Stimulated activated CD4-positive, alpha-beta T cell treated with anti-CD3 and anti-CD28 coated beads, Interleukin-15, amount 100 ng/mL, for 1 hour (primary cell): Measurements from ENCODE around the gene SAA4.
"Not testable (repeated sequence)": the region's sequence is repeated elsewhere in the genome, so short reads cannot be mapped to it uniquely, and the experiment has no call there.

Experiments
- DNase-seq, 2 donors: peaks; one replicate each; pipeline ENCODE4 v3.0.0-alpha.2; 2020; ENCODE audit warnings: low read depth in 1 of 2, low spot score in 1 of 2

SAA4 gene, protein sequence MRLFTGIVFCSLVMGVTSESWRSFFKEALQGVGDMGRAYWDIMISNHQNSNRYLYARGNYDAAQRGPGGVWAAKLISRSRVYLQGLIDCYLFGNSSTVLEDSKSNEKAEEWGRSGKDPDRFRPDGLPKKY

DNA sequence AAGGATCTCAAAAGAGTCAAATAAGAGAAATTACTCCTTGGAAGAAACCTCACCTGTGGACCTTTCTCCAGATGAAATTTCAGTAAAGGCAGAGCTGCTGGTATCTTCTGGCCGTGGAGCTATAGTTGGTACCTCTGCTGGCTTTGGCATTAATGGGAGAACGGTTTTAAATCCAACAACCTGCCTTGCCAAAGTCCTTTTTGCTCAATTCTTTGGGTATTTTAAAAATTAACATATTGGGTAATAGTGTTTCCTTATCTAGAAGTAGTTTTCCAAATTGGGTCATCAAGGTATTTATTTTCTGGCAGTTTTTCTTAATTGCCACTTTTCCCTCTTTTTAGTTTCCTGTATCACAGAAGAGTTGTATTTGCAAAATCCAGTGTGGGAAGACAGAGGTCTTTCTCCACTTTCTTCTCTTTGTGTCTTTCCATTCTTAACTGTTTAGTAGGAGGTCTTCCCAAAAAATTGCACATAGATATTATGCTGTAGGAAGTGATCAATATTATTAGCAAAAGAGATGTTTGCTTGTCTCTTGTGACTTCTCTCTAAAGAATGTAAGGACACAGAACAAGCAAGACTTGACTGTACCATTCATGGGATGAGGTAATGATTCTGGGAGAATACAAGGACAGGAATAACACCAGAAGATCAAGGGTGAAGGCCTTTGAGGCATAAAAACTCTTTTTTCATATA, at the start of gene SAA4:
Gene SAA4, minus strand, starts transcription at position 139 of the 693 bp plus-strand sequence. CDS start 876 bp downstream, outside the sequence.
- DNase-seq = no peak

DNA sequence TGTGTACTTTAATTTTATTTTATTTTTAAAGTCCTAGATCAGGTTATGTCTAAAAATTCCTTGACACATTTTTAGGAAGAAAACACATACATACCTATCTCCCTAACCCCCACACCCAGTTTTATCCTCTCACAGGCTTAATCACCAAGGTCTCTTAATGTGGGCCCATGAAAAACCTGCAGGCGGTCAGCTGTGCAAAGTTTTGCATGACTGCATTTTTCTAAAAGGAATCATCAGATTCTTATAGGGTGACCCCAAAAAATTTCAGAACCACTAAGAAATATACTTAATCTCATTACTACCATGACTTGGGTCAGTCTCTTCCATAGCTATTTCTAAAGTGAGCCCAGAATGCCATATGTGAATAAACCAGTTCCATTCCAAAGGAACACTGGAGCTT, 49.2 kb upstream of the SAA4 start:
- no peak for DNase-seq

DNA sequence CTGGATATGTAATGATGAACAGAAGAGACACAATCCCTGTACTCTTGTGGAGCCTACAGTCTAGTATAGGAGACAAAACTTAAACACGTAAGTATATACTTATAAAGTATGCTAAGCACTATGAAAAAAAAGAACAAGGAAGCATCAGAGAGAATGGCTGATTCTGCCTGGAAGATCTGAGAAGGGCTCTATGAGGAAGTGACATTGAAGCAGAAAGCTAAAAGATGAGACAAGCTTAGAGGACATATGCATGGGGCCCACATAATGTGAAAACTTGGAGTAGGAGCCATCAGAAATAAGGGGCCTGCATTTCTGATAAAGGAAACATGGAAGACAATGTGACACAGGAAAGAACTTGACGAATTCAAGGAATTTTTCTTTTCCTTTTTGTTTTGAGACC, 46.0 kb upstream of the SAA4 start:
- DNase-seq = no peak

DNA sequence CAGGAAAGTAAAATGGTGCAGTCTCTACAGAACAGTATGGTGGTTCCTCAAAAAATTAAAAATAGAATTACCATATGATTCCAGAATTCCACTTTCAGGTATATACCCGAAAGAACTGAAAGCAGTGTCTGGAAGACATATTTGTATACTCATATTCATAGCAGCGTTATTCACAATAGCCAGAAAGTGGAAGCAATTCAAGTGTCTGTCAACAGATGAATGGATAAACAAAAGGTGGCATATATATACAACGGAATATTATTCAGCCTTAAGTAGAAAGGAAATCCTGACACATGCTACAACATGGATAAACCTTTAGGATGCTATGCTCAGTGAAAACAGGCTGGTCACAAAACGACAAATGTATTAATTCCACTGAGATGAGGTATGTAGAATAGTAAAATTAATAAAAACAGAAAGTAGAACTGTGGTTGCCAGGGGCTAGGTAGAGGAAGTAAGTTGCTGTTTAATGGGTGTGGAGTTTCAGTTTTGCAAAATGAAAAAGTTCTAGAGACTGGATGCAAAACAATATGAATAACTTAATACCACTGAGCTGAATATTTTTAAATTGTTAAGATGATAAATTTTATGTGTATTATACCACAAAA, 43.9 kb upstream of the SAA4 start:
- DNase-seq = no peak

DNA sequence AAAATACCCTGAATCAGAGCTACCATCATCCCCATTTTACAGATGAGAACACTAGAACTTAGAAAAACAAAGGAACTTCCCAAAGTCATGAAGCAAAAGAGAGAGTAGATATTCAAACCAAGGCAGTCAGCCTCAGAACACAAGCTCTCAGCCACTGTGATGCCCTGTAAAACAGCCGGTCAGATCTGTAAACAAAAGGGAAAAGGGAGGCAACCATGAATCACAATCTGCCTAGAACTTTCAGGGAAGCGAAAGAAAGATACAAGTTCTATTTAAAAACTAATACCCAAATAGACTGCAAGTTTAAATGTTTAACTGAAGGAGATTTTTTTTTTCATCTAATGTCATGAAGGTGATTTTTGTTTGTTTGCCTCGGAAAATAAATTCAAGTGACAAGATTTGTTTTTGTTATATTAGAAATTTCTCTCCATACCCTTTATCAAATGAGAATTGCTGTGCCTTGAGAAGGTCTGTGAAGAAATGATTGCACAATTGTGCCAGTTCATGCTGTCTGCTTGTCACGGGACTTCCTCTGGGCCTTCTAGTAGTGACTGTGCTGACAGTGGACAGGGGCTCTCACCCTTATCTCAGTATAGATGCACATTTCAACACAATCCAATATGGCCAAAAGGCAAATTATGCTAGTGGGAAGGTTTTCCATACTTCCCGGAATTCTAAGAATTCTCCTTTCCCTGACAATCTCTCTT, 41.1 kb upstream of the SAA4 start:
- DNase-seq = no peak

DNA sequence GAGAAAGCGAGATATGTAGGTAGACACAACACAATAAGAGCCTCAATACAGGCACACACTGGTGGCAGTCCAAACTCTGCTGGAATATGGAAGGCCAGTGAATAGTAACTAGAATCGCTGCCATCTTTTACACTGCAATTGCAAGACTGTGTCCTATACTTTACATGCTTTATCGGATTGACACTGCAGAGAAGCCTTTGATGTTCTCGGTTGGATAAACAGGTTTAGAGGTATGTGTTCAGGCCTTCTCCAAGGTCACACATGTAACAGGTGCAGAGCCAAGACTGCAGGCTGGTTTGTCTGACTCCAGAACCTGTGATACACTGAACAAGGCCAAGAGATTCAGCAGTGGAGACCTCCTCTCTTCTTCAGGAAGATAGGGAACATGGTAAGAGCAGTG, 34.6 kb upstream of the SAA4 start:
- DNase-seq = no peak

DNA sequence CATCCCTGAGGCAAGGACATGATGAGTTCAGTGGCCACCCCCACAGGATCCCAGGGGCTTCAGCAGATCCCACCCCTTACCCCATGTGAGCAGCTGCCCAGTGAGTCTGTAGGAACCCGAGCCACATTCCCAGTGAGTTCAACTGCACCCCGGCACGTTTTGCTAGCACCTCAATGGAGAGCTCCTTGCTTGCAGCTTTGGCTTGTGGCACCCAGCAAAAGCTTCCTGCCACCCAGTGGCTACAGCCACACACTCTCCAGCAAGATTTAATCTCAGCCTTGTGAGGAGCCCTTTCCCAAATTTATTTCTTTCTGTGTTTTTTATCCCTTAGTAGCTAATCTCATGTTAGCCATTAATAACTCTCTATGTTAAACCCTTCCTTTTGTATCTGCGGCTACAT, 33.5 kb upstream of the SAA4 start:
- DNase-seq = no peak

DNA sequence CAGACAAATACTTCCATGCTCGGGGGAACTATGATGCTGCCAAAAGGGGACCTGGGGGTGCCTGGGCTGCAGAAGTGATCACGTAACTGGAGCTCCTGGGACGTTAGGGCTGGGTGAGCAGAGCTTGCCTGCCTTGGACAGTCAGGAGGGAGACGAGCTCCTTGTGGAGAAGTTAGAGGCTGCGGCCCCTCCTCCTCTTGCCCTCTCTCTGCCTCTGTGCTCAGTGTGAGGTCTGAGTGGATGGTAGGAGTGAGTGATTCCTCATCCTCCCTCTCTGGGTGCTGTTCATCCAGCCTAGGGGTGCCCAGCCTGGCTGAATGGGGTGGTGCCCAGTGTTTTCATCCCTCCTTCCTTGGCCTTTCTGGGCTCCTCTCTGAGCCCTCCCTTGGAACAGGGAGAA, 32.6 kb upstream of the SAA4 start:
- not testable (repeated sequence) for DNase-seq

DNA sequence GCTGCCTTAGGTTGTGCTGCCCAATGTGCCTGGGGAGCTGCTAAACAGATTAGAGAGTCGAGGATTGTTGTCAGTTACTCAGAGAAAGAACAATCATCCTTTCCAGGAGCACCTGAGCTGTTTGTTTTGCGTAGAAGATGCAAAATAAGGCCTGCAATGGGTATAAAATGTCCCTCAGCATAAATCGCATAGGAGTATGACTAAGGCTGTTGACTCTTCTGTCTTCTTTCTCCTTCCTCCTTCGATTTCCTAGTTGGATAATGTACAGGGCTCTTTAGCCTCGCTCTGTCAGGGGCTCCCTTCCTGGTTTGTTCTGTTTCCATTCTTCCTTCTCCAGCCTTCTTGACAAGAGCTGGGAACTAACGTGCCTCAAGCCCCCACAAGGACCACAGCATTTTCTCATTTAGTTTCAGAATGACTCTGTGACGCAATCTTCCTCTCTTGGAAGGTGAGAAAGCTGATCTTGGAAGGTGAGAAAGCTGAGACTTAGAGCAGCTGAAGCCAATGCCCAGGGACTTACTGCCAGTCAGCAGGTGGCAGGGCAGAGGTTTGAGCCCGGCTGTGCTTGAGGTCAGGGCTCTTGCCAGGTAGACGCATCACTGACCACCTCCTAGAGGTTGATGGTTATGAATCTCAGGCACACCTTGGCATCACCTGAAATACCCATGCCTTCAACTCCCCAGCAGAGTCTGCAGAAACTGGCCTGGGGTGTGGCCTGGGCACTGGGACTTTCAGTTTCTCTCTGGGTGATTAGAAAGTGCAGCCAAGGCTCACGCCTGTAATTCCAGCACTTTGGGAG, 30.9 kb upstream of the SAA4 start:
- DNase-seq = not testable (repeated sequence)

DNA sequence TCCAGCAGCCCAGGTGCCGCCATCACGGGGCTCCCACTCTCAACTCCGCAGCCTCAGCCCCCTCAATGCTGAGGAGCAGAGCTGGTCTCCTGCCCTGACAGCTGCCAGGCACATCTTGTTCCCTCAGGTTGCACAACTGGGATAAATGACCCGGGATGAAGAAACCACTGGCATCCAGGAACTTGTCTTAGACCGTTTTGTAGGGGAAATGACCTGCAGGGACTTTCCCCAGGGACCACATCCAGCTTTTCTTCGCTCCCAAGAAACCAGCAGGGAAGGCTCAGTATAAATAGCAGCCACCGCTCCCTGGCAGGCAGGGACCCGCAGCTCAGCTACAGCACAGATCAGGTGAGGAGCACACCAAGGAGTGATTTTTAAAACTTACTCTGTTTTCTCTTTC, 29.3 kb upstream of the SAA4 start, which contains the start of gene SAA1:
Gene SAA1, plus strand, starts transcription at position 316 of the 400 bp plus-strand sequence. CDS start 624 bp downstream, outside the sequence.
- DNase-seq = no peak

DNA sequence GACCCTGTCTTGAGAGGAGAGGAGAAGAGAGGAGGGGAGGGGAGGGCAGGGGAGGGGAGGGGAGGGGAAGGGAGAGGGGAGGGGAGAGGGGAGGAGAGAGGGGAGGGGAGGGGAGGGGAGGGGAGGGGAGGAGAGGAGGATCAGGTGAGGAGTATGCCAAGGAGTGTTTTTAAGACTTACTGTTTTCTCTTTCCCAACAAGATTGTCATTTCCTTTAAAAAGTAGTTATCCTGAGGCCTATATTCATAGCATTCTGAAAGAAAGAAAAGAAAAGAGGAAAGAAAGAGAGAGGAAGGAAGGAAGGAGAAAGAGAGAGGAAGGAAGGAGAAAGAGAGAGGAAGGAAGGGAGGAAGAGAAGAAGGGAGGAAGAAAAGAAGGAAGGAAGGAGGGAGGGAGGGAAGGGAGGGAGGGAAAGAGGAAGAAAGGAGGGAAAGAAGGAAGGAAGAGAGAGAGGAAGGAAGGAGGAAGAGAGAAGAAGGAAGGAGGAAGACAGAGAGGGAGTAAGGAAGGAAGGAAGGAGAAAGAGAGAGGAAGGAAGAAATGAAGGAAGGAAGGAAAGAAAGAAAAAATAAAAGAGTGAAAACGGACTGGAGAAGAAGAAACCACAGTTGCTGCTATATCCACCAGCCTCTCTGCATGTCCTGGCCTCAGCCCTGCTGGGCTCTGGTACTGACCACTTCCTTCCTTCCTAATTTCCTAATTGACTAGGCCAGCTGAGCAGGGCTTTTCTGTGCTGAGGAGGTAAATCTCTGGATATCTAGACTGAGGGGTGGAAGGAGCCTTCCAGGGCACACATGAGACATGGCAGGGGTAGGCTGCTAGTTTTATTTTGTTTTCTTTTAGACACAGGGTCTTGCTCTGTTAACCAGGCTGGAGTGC, 28.3 kb upstream of the SAA4 start:
- DNase-seq = no peak

DNA sequence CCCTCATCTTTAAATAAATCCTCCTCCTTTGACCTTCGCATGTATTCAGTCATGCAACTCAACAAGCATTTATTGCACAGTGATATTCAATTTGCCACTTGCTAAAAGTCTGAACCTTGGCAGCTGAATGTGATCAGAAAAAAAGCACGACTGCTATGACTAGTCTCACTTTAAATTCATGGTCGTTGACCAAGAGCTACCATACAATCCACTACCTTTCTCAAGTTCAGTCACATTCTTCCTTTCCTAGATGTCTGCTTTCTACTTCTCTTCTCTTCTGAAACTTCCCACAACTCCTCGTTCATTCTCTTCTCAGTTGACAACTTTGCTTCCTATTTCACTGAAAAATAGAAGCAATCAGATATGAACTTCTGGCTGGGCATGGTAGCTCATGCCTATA, 27.4 kb upstream of the SAA4 start:
- no peak for DNase-seq

DNA sequence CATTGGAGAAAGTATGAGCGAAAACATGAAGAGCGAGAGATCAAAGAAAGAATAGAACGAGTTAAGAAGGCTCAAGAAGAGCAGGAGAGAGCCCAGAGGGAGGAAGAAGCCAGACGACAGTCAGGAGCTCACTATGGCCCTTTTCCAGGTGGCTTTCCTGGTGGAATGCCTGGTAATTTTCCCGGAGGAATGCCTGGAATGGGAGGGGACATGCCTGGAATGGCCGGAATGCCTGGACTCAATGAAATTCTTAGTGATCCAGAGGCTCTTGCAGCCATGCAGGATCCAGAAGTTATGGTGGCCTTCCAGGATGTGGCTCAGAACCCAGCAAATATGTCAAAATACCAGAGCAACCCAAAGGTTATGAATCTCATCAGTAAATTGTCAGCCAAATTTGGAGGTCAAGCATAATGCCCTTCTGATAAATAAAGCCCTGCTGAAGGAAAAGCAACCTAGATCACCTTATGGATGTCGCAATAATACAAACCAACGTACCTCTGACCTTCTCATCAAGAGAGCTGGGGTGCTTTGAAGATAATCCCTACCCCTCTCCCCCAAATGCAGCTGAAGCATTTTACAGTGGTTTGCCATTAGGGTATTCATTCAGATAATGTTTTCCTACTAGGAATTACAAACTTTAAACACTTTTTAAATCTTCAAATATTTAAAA, 26.2 kb upstream of the SAA4 start:
- DNase-seq = not testable (repeated sequence)

DNA sequence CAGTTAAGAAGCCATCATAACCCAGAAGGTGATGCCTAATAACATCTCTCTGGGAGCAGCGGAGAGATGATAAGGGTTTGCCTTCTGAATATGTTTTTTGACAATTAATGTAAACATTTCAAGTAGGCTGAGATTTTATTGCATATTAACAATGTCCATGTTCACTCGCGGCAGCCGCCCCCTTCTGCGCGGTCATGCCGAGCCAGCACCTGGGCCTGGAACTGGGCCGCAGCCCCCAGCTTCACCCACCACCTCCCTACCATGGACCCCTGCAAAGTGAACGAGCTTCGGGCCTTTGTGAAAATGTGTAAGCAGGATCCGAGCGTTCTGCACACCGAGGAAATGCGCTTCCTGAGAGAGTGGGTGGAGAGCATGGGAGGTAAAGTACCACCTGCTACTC, 25.1 kb upstream of the SAA4 start:
- DNase-seq = no peak

DNA sequence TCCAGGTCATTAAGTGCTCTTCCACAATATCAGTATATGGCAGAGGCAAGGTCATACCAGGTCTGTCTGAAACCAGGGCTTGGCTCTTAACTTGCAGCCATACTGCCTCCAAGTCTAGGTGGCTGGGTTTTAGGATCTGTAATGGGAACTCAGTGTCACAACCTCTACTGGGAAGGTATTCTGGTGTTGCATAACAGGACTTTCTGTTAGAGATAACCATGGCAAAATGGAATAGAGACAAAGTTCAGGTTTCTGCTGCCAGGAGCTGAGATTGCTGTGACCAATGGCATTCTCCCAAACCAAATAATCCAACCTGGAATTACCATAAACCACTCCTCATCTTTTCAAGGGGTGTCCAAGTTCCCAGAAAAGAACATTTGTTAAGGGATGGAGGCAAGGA, 22.7 kb upstream of the SAA4 start:
- no peak for DNase-seq

DNA sequence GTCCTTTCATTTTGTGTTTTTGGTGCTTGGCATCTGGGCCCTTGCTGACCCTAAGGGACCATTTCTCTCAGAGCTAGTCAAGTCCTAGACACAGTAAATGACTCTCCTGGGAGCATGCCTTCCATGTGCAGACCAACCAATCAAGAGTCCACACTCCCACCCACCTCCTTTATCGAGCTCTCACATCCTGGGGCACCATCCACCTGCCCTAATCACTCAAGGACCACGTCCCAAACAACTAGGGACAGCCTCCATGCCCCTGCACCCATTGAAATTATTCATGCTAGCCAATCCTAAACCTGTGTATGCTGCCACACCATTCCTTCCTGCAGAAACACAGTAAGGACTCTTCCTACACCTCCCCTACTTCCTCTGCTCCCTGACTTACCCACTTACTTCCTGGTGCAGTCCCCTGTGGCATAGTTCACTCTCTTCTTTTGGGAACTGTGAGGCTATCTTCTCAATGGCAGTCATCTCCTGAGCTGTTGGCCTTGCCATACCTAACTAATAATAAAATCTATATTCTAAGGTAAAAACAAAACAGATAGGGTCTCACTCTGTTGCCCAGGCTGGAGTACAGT, 18.3 kb upstream of the SAA4 start:
- DNase-seq = no peak

DNA sequence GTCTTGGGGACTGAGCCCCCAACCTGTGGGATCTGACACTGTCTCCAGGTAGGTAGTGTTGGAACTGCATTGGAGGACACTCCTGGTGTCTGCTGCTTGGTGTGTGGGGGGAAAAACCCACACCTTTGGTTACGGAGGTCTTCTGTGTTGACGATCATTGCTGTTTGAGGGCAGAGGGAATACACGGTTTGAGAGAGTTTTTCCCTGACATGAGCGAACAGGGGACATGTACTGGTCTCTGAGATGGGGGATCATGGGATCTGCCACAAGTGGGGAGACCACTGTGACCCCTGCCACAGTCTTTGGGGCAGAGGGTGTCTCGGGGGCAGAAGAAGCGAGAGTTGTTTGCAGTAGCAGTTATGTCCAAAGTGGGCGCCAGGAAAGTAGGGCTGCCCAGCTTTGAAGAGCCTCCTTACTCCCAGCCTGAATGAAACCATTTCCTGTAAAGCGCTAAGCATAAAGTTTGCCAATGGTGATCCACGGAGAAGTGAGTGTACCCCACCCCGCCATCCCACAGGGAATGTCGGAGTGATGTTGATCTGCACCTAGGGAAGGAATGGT, 17.3 kb upstream of the SAA4 start:
- no peak for DNase-seq

DNA sequence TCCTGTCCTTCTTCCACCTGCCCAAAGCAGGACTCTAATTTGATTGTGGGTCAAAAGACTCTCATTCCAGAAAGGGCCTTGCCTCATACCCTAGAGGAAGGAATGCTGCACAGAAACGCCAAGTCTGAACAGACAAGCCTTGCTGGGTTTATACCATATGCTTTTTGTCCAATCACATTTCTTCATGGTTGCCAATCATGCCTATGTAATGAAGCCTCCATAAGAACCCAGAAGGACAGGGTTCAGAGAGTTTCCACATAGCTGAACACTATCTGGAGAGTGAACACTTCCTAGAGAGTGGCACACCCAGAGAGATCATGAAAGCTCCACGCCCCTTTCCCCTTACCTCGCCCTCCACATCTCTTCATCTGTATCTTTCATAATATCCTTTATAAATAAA, 16.6 kb upstream of the SAA4 start:
- no peak for DNase-seq

DNA sequence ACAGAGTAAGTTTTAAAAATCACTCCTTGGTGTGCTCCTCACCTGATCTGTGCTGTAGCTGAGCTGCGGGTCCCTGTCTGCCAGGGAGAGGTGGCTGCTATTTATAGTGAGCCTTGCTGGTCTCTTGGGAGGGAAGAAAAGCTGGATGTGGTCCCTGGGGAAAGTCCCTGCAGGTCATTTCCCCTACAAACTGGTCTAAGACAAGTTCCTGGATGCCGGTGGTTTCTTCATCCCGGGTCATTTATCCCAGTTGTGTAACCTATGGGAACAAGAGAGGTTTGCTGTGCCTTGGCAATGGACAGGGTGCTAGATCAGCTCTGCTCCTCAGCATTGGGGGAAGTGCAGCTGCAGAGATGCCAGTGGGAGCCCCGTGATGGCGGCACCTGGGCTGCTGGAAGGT, 12.0 kb upstream of the SAA4 start, which contains the start of gene SAA2:
Gene SAA2, minus strand, starts transcription at position 108 of the 400 bp plus-strand sequence. CDS start 657 bp downstream, outside the sequence.
- no peak for DNase-seq
